Loucy (cell line): ENCODE data around the gene SNX25.

ENCODE experiments used
- H2AFZ ChIP-seq: fragments of 200-600 bp; sonication (generic); 2 replicates; pipeline ENCODE4 v1.6.0; 2016; ENCODE audit warnings: antibody characterized with exemption, mild to moderate bottlenecking, low read length, moderate library complexity
- H3F3A ChIP-seq: fragments of 200-600 bp; 2 replicates; pipeline ENCODE4 v1.6.0; 2016; ENCODE audit warnings: antibody characterized with exemption, low read depth, mild to moderate bottlenecking
- H3K27me3 ChIP-seq: fragments of 200-600 bp; sonication (generic); 2 replicates; pipeline ENCODE4 v1.6.1; 2014; ENCODE audit warnings: low read length, mild to moderate bottlenecking; ENCODE audit not compliant: insufficient read depth, poor library complexity, severe bottlenecking
- H3K36me3 ChIP-seq: fragments of 200-600 bp; sonication (generic); 2 replicates; pipeline ENCODE4 v1.6.1; 2016; ENCODE audit warnings: low read length; ENCODE audit not compliant: insufficient read depth
- H3K4me1 ChIP-seq: fragments of 200-600 bp; sonication (generic); 2 replicates; pipeline ENCODE4 v1.5.1; 2014; ENCODE audit warnings: low read length, mild to moderate bottlenecking; ENCODE audit not compliant: insufficient read depth, poor library complexity, severe bottlenecking
- H3K4me2 ChIP-seq: fragments of 200-600 bp; sonication (generic); 2 replicates; pipeline ENCODE4 v1.6.0; 2014; ENCODE audit warnings: antibody characterized with exemption, low read length, low read depth, mild to moderate bottlenecking; ENCODE audit not compliant: poor library complexity, severe bottlenecking
- H3K4me3 ChIP-seq: fragments of 200-600 bp; sonication (generic); 2 replicates; pipeline ENCODE4 v1.5.1; 2014; ENCODE audit warnings: low read length, mild to moderate bottlenecking, mixed read lengths; ENCODE audit not compliant: poor library complexity, severe bottlenecking
- H3K79me2 ChIP-seq: fragments of 200-600 bp; sonication (generic); 2 replicates; pipeline ENCODE4 v1.6.1; 2014; ENCODE audit warnings: low read length; ENCODE audit not compliant: insufficient read depth
- H3K9ac ChIP-seq: fragments of 200-600 bp; sonication (generic); 2 replicates; pipeline ENCODE4 v1.6.0; 2014; ENCODE audit warnings: mild to moderate bottlenecking, low read depth, low read length, moderate library complexity; ENCODE audit not compliant: poor library complexity, severe bottlenecking
- H3K9me2 ChIP-seq: fragments of 200-600 bp; sonication (generic); replicated peaks from 2 replicates; pipeline ENCODE4 v1.6.1; 2016; ENCODE audit warnings: low read depth, low read length, mixed read lengths
- H3K9me3 ChIP-seq: fragments of 200-600 bp; sonication (generic); 2 replicates; pipeline ENCODE4 v1.6.1; 2014; ENCODE audit warnings: mild to moderate bottlenecking, antibody characterized with exemption, low read length, low read depth; ENCODE audit not compliant: insufficient read depth
- H4K20me1 ChIP-seq: fragments of 200-600 bp; sonication (generic); 2 replicates; pipeline ENCODE4 v1.6.0; 2014; ENCODE audit warnings: antibody characterized with exemption, low read length, mild to moderate bottlenecking; ENCODE audit not compliant: insufficient read depth, poor library complexity, severe bottlenecking
- CTCF ChIP-seq: fragments of 200-600 bp; sonication (generic); conservative IDR thresholded peaks from 2 replicates; pipeline ENCODE4 v1.5.1; 2014; ENCODE audit warnings: mild to moderate bottlenecking, antibody characterized with exemption, low read length
- EZH2phosphoT487 ChIP-seq: fragments of 200-600 bp; IDR thresholded peaks from 2 replicates; pipeline ENCODE4 v1.6.1; 2018; ENCODE audit warnings: antibody characterized with exemption, mild to moderate bottlenecking, moderate library complexity, borderline replicate concordance

Gene SNX25

GRCh38 chr4:185224597-185224996, 15.2 kb downstream of the SNX25 start:
- H3K4me1 ChIP-seq = no peaks in the 10 kb centered on the region
- no peaks in the 10 kb centered on the region for H4K20me1 ChIP-seq
- H3K79me2 ChIP-seq = no peaks in the 10 kb centered on the region
- H3K36me3 ChIP-seq = no peaks in the 10 kb centered on the region
- no peak overlapping the region for H3K4me2 ChIP-seq
- H3K27me3 ChIP-seq = no peaks in the 10 kb centered on the region
- TF ChIP-seq EZH2phosphoT487 (no peak), CTCF (peak; percentile 17)
- H3K9me2 ChIP-seq = no peaks in the 10 kb centered on the region; the same call in 1 of the 2 replicates
- H3K9ac ChIP-seq = no peak overlapping the region
- H2AFZ ChIP-seq = no peak overlapping the region
- no peaks in the 10 kb centered on the region for H3F3A ChIP-seq
- H3K9me3 ChIP-seq = no peaks in the 10 kb centered on the region
- H3K4me3 ChIP-seq = no peak overlapping the region

- no peak overlapping the region for H3K4me3 ChIP-seq
- H2AFZ ChIP-seq = no peak overlapping the region
- no peaks in the 10 kb centered on the region for H3K4me1 ChIP-seq
- no peaks in the 10 kb centered on the region for H3F3A ChIP-seq
- H3K27me3 ChIP-seq = no peaks in the 10 kb centered on the region
- no peaks in the 10 kb centered on the region; the same call in 1 of the 2 replicates for H3K9me2 ChIP-seq
- no peak overlapping the region for H3K4me2 ChIP-seq
- H3K79me2 ChIP-seq = no peaks in the 10 kb centered on the region
- no peak overlapping the region for H3K9ac ChIP-seq
- H3K9me3 ChIP-seq = no peaks in the 10 kb centered on the region
- no peaks in the 10 kb centered on the region for H4K20me1 ChIP-seq
- no peak for TF ChIP-seq EZH2phosphoT487
- no peak for TF ChIP-seq CTCF
- no peaks in the 10 kb centered on the region for H3K36me3 ChIP-seq
Observed at GRCh38 chr4:185225940-185226339, 16.5 kb downstream of the SNX25 start.

- Histone ChIP-seq H2AFZ (no peak overlapping the region), H3K4me3 (no peak overlapping the region), H4K20me1 (no peaks in the 10 kb centered on the region), H3K4me2 (no peak overlapping the region), H3K27me3 (no peaks in the 10 kb centered on the region), H3K4me1 (no peaks in the 10 kb centered on the region), H3K36me3 (no peaks in the 10 kb centered on the region), H3F3A (no peaks in the 10 kb centered on the region), H3K9ac (no peak overlapping the region), H3K79me2 (no peaks in the 10 kb centered on the region), H3K9me3 (no peaks in the 10 kb centered on the region), H3K9me2 (no peaks in the 10 kb centered on the region; the same call in 1 of the 2 replicates)
- TF ChIP-seq EZH2phosphoT487 (no peak), CTCF (peak; percentile 31; the same call in 1 of the 2 replicates)
Observed at GRCh38 chr4:185227131-185227551, 17.7 kb downstream of the SNX25 start.
